ENCODE results near the gene PLOD1. TPM values are rescaled to one million over a fixed set of nuclear protein-coding genes. Genes with fewer than 3 reads are reported as not detected.
"Not testable (repeated sequence)": the region's sequence is repeated elsewhere in the genome, so short reads cannot be mapped to it uniquely, and the experiment has no call there.

The PLOD1 gene
- polyA plus RNA-seq, 3 donors from 2014 or later = 36.2 to 81.9 (median 73.8) TPM

DNA sequence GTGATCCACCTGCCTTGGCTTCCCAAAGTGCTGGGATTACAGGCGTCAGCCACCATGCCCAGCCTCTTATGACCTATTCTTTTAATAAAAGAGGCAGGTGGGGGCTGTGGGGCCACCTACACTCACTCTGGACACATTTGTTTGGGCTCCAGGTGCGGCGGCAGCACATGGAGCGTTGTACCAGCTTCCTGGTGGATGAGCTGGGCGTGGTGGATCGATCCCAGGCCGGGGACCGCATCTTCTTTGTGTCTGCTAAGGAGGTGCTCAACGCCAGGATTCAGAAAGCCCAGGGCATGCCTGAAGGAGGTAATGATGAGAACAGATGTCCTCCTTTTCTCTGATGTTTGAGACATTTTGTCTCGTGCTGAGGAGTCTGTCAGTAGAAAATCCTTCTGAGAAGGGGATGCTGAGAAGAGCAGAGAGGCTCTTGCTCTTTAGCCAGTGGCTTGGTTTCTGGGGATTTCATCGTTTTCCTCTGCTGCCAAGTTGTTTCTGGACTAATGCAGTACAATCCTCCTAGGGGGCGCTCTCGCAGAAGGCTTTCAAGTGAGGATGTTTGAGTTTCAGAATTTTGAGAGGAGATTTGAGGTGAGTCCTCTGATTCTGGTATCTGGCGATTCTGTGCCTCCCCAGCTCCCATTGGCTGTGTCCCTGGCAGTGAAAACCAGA, 66.9 kb downstream of the PLOD1 start:
- H3K27ac Mint-ChIP-seq = peak overlapping the region in 1 of 6 donors; percentile 29
- peaks cover 19 to 51% (median 28%) of the 10 kb centered on the region in 3 donors for H3K36me3 Mint-ChIP-seq
- peaks cover 0 to 4% (median 0%) of the 10 kb centered on the region in 3 donors for H3K27me3 Mint-ChIP-seq (ENCODE audit: low read depth in 3 of 3)
- DNase-seq = peak in 2 of 3 donors; percentile 10 to 11
- no peak overlapping the region for H3K4me3 Mint-ChIP-seq
- no peaks in the 10 kb centered on the region for H3K4me1 Mint-ChIP-seq
- no peaks in the 10 kb centered on the region for H3K9me3 Mint-ChIP-seq

GRCh38 chr1:12001996-12002493, 67.5 kb downstream of the PLOD1 start:
- Mint-ChIP-seq H3K36me3 (peaks cover 17 to 49% (median 28%) of the 10 kb centered on the region in 3 donors), H3K9me3 (no peaks in the 10 kb centered on the region), H3K27me3 (ENCODE audit: low read depth in 3 of 3) (peaks cover 0 to 4% (median 0%) of the 10 kb centered on the region in 3 donors), H3K27ac (no peak overlapping the region), H3K4me1 (no peaks in the 10 kb centered on the region), H3K4me3 (no peak overlapping the region)
- no peak for DNase-seq

DNA sequence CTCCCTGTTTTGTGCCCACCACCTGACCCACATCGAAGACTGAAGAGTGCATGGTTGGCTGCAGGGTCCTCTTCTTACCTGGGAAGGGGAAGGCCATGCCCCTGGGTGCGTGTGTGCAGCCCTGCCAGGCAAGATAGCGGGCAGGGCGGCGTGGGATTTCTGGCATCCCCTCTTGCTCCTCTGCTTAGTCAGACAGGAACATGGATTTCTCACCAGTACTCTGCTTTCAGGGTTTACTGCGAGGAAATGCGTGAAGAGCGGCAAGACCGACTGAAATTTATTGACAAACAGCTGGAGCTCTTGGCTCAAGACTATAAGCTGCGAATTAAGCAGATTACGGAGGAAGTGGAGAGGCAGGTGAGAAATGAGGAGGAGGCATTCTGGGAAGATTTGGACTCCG, 69.2 kb downstream of the PLOD1 start:
- Mint-ChIP-seq H3K36me3 (peaks cover 19 to 52% (median 28%) of the 10 kb centered on the region in 3 donors), H3K4me3 (no peak overlapping the region)

DNA sequence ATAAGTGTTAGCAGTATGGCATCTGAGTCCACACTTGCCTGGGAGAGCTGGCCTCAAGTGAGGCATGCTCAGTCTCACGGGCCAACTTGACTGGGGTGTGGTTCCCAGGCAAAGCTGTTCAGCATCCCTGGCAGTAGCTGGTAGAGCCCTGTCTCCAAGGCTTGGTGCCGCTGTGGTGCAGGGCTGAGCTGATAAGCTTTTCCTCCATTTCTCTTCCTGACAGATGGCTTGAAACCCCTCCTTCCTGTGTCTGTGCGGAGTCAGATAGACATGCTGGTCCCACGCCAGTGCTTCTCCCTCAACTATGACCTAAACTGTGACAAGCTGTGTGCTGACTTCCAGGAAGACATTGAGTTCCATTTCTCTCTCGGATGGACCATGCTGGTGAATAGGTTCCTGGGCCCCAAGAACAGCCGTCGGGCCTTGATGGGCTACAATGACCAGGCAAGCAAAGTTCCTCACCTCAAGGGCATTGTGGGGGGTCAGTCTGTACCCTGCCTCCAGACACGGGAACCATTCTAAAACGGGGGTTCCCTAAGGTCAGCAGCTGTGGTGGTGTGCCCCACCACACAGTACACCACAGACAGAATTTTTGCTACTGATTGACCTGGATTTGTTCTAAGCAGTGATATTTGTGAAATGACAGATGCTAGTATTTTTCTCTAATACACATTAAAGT, 71.1 kb downstream of the PLOD1 start:
- Mint-ChIP-seq H3K36me3 (peaks cover 19 to 52% (median 22%) of the 10 kb centered on the region in 3 donors), H3K4me3 (no peak overlapping the region), H3K27me3 (ENCODE audit: low read depth in 3 of 3) (no peaks in the 10 kb centered on the region), H3K4me1 (no peaks in the 10 kb centered on the region), H3K9me3 (no peaks in the 10 kb centered on the region), H3K27ac (no peak overlapping the region)
- no peak for DNase-seq

More for the DNA sequence above, 69.2 kb downstream of the PLOD1 start:
- Mint-ChIP-seq H3K27ac (no peak overlapping the region), H3K9me3 (no peaks in the 10 kb centered on the region), H3K4me1 (no peaks in the 10 kb centered on the region), H3K27me3 (ENCODE audit: low read depth in 3 of 3) (peaks cover 0 to 3% (median 0%) of the 10 kb centered on the region in 3 donors)
- no peak for DNase-seq

DNA sequence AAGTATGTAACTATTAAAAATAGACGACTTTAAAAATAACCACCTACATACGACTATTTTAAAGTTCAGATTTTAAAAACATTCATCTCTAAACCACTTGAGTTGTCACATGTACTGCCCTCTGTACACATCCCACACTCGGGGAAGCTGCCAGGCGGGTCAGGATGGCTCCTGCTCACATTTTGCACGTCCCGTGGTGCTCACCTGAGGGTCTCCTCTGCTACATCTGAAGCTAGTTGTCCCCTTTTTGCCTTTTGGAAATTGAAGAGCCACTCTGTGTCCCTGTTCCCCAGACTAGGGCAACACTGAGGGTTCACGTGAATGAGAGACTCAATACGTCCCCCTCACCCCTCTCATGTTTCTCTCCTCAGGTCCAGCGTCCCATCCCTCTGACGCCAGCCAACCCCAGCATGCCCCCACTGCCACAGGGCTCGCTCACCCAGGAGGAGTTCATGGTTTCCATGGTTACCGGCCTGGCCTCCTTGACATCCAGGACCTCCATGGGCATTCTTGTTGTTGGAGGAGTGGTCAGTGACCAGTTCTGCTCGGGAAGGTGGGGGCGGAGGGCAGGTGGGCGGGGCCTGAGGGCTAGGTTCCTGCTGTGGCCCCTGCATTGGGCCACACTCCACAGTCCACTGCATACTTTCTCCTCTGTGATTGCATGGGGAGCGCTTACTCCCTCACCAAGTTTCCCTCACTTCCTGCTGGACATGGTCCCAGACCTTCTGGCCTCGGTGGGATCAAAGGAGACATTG, 71.8 kb downstream of the PLOD1 start:
- Mint-ChIP-seq H3K27ac (no peak overlapping the region), H3K27me3 (ENCODE audit: low read depth in 3 of 3) (no peaks in the 10 kb centered on the region), H3K4me1 (no peaks in the 10 kb centered on the region), H3K4me3 (no peak overlapping the region), H3K9me3 (no peaks in the 10 kb centered on the region), H3K36me3 (peaks cover 19 to 54% (median 22%) of the 10 kb centered on the region in 3 donors)
- DNase-seq = no peak

GRCh38 chr1:12007204-12007603, 72.7 kb downstream of the PLOD1 start:
- Mint-ChIP-seq H3K36me3 (peaks cover 22 to 58% (median 22%) of the 10 kb centered on the region in 3 donors), H3K27ac (no peak overlapping the region), H3K27me3 (ENCODE audit: low read depth in 3 of 3) (no peaks in the 10 kb centered on the region), H3K4me1 (no peaks in the 10 kb centered on the region), H3K4me3 (no peak overlapping the region), H3K9me3 (no peaks in the 10 kb centered on the region)
- DNase-seq = no peak

DNA sequence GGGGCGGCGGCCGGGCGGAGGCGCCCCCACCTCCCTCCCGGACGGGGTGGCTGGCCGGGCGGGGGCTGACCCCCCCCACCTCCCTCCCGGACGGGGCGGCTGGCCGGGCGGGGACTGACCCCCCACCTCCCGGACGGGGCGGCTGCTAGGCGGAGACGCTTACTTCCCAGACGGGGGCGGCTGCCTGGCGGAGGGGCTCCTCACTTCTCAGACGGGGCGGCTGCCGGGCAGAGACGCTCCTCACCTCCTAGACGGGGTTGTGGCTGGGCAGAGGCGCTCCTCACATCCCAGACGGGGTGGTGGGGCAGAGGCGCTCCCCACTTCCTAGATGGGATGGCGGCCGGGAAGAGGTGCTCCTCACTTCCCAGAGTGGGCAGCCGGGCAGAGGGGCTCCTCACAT, 73.8 kb downstream of the PLOD1 start:
- not testable (repeated sequence) for H3K4me3 Mint-ChIP-seq, H3K4me1 Mint-ChIP-seq

DNA sequence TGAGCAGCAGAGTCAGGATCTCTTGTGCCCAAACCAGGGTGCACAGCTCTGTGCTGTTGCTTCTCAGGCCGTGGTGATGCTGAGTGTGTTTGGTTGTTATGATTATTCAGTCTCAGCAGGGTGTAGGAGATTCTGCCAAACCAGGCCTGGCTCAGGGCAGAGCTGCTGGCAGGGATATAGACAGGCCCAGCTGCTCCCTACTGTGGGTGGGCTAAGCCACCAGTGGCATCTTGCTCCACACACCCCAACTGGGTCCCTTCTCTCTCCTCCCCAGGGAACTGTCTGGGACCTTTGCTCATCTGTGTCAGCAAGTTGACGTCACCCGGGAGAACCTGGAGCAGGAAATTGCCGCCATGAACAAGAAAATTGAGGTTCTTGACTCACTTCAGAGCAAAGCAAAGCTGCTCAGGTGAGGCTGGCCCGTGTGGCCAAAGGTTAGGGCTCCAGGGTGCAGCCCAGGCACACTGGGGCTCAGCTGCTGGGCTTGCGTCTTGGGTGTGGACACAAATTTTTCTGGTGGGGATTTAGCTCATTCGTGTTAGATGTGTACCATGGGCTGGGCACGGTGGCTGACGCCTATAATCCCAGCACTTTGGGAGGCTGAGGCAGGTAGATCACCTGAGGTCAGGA, 74.9 kb downstream of the PLOD1 start:
- Mint-ChIP-seq H3K4me3 (no peak overlapping the region), H3K27ac (peak overlapping the region in 1 of 6 donors; percentile 50), H3K4me1 (no peaks in the 10 kb centered on the region), H3K9me3 (no peaks in the 10 kb centered on the region), H3K36me3 (peaks cover 12 to 47% (median 16%) of the 10 kb centered on the region in 3 donors), H3K27me3 (ENCODE audit: low read depth in 3 of 3) (peaks cover 0 to 2% (median 0%) of the 10 kb centered on the region in 3 donors)
- no peak for DNase-seq

More for the DNA sequence above, 73.8 kb downstream of the PLOD1 start:
- not testable (repeated sequence) for DNase-seq; H3K27me3 Mint-ChIP-seq (ENCODE audit: low read depth in 3 of 3); H3K9me3 Mint-ChIP-seq; H3K27ac Mint-ChIP-seq
- H3K36me3 Mint-ChIP-seq = peaks cover 16 to 51% (median 19%) of the 10 kb centered on the region in 3 donors

DNA sequence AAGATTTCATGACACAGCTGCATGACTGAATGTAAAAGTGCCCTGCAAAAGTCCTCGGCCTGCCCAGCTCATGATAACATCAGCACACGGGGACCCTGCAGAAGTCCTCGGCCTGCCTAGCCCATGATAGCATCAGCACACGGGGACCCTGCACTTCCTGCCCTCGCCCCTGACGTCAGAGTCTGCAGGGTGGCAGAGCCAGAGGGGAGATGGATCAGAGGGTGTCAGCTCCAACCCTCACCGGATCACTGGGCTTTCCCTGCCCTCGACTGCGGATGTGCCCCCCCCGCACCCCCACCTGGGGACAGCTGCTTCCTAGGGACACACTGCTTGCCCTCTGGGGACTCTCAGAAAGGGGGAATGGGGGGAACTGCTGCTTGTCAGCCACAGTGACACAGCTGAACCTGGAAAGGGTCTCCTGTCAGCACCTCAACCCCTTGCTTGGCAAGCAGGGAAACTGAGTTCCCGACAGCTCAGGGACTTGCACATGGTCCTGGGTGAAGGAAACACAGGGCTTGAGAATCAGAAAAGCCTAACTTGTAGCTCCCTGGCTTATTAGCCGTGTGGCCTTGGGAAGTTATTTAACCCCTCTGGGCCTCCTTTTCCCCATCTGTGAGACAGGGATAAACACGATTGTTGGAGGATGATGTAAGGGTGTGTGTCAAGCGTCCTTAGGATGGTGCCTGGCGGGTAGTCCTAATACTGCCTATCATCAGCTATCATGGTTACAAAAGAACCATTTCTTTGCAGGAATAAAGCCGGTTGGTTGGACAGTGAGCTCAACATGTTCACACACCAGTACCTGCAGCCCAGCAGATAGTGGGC, 76.4 kb downstream of the PLOD1 start:
- Mint-ChIP-seq H3K36me3 (peaks cover 6 to 35% (median 11%) of the 10 kb centered on the region in 3 donors), H3K27me3 (ENCODE audit: low read depth in 3 of 3) (peaks cover 0 to 2% (median 0%) of the 10 kb centered on the region in 3 donors), H3K4me1 (no peaks in the 10 kb centered on the region), H3K9me3 (no peaks in the 10 kb centered on the region), H3K4me3 (no peak overlapping the region), H3K27ac (no peak overlapping the region)
- no peak for DNase-seq

DNA sequence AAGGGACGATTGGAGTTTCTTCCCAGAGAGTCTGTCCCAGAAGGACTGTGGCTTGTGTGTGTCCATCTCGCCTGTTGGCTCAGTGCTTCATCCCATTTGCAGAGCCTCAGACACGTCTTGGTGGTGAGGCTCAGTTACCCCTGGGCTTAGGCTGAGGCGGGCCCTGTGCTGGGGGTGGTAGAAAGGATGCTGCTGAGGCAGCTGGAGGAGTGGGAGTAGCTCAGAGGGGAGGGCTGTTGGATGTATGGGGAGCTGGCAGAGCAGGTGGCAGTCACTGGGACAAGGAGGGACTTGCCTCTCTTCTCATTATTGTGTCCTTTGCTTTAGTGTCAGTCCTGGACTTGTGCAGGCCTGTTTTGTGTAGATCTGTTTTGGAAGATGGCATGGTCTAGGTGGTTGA, 77.5 kb downstream of the PLOD1 start:
- Mint-ChIP-seq H3K9me3 (no peaks in the 10 kb centered on the region), H3K27ac (no peak overlapping the region), H3K27me3 (ENCODE audit: low read depth in 3 of 3) (peaks cover 0 to 2% (median 0%) of the 10 kb centered on the region in 3 donors), H3K4me3 (no peak overlapping the region), H3K36me3 (peaks cover 6 to 31% (median 11%) of the 10 kb centered on the region in 3 donors), H3K4me1 (no peaks in the 10 kb centered on the region)
- DNase-seq = no peak

- H3K4me3 Mint-ChIP-seq = no peak overlapping the region
Measured at GRCh38 chr1:12012560-12013316, 78.2 kb downstream of the PLOD1 start.

More at GRCh38 chr1:12012560-12013316, 78.2 kb downstream of the PLOD1 start:
- H3K27ac Mint-ChIP-seq = peak overlapping the region in 1 of 6 donors; percentile 46
- H3K9me3 Mint-ChIP-seq = no peaks in the 10 kb centered on the region
- DNase-seq = no peak
- peaks cover 0 to 2% (median 0%) of the 10 kb centered on the region in 3 donors for H3K27me3 Mint-ChIP-seq (ENCODE audit: low read depth in 3 of 3)
- peaks cover under 1 to 24% (median 7%) of the 10 kb centered on the region in 3 donors for H3K36me3 Mint-ChIP-seq
- no peaks in the 10 kb centered on the region for H3K4me1 Mint-ChIP-seq

Measured in immature natural killer cell (primary cell).